Transverse colon (tissue), 4 donors: Measurements from ENCODE around the gene PRKCZ.

Source experiments
- EP300 ChIP-seq: sonication (generic); formaldehyde crosslinking; IDR thresholded peaks from one replicate; pipeline ENCODE4 v1.6.1; 2017; ENCODE audit warnings: antibody characterized with exemption, low read depth
- POLR2A ChIP-seq: fragments of 450-650 bp; IDR thresholded peaks from one replicate; pipeline ENCODE4 v1.6.1; 2016; ENCODE audit warnings: antibody characterized with exemption, mild to moderate bottlenecking, moderate library complexity
- POLR2AphosphoS5 ChIP-seq, 3 donors: sonication (generic); formaldehyde crosslinking; IDR thresholded peaks; one replicate each; pipeline ENCODE4 v1.6.1; 2016; ENCODE audit warnings: antibody characterized with exemption in 3 of 3
- TF ChIP-seq, protein P1 (sequence below), 5 experiments: fragments of 200-600 bp in 3 of 5; fragments of 450-650 bp in 2 of 5; sonication (generic) in 3 of 5; IDR thresholded peaks; 1 replicate in 2 of 5; 2 replicates in 3 of 5; pipeline ENCODE4 v1.5.1; 2016 to 2017; ENCODE audit warnings: antibody characterized with exemption in 5 of 5, inconsistent platforms in 3 of 5, mild to moderate bottlenecking in 2 of 5, moderate library complexity in 1 of 5

DNA sequence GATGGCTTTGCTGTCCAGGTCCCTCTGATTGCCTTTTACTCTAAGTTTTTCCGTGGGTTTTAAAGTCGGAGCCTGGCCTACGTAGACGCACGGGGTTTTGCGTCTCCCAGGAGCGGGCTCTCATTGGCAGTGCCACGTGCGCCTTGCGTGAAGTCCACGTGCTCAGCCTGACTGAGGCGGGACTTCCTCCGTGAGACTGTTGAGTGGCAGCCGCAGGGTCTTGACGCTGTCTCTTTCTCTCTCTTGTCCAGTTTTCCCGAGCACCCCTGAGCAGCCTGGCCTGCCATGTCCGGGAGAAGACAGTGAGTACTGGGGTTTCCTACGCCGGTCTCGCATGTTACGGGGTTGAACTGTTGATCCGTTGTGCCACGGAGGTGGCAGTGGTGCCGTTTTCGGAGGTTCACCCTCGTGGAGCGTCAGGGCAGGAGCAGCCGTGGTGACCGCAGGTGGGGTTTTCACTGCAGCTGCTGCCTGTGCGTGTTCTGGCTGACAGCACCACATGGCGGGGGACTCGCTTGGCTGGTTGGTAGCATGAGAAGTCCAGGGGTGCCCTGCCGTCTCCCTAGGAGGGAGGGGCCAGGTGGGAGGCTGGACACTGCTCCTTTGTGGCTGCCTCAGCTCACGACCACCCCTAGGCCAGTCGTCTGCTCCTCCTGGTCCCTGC is 9.2 kb downstream of the PRKCZ start:
- no peak for TF ChIP-seq POLR2A
- TF ChIP-seq, protein P1, sequence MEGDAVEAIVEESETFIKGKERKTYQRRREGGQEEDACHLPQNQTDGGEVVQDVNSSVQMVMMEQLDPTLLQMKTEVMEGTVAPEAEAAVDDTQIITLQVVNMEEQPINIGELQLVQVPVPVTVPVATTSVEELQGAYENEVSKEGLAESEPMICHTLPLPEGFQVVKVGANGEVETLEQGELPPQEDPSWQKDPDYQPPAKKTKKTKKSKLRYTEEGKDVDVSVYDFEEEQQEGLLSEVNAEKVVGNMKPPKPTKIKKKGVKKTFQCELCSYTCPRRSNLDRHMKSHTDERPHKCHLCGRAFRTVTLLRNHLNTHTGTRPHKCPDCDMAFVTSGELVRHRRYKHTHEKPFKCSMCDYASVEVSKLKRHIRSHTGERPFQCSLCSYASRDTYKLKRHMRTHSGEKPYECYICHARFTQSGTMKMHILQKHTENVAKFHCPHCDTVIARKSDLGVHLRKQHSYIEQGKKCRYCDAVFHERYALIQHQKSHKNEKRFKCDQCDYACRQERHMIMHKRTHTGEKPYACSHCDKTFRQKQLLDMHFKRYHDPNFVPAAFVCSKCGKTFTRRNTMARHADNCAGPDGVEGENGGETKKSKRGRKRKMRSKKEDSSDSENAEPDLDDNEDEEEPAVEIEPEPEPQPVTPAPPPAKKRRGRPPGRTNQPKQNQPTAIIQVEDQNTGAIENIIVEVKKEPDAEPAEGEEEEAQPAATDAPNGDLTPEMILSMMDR (IDR thresholded peaks at IDR 0.05), result no peak
- TF ChIP-seq POLR2AphosphoS5 (IDR thresholded peaks at IDR 0.05), result no peak
- no peak for TF ChIP-seq EP300
